Glomerular visceral epithelial cell (primary cell): ENCODE data around the gene IL33.

Source experiments
- DNase-seq: peaks from one replicate; pipeline ENCODE4 v3.0.0-alpha.2; 2016; ENCODE audit errors: extremely low spot score

The IL33 gene

GRCh38 chr9:6216951-6217350 lies 1.3 kb downstream of the IL33 start:
- DNase-seq: no peak

DNA sequence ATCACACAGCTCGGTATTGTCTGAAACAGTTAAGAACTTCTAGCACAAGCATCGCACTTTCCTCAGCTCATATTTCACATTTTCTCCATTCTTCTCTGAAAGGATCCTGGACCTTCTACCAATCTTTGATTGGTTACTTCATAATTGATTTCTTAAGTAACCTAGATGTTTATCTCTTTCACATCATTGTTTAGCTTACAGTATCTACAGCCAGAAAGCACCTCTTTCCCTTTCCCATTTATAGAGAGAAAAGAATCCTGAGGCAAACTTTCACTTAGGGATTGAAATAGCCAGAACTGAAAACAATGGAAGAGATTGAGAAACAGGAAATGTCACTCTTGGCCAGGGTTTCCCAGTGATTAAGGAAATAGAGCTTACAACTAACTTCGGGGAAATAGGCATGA lies 2.5 kb downstream of the IL33 start:
- DNase-seq: no peak

DNA sequence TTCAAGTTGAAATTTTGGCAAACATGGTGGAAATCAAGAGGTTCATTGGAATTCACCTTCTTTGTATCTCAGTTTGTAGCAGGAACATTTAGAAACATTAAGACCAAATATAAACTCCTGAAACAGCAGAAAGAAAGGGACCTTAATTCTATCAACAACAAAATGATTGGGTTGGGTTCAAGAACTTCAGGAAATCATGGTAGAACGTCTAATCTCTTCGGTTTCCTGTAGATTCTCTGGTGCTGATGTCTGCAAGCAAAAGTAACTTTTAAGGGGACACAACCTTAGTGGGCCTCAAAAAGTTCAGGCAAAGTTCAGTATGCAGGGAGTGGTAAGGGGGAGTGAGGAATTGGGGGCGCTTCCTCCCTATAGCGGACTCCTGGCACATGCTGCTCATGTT lies 3.4 kb downstream of the IL33 start:
- no peak for DNase-seq

GRCh38 chr9:6219981-6220380 lies 4.4 kb downstream of the IL33 start:
- DNase-seq: no peak

DNA sequence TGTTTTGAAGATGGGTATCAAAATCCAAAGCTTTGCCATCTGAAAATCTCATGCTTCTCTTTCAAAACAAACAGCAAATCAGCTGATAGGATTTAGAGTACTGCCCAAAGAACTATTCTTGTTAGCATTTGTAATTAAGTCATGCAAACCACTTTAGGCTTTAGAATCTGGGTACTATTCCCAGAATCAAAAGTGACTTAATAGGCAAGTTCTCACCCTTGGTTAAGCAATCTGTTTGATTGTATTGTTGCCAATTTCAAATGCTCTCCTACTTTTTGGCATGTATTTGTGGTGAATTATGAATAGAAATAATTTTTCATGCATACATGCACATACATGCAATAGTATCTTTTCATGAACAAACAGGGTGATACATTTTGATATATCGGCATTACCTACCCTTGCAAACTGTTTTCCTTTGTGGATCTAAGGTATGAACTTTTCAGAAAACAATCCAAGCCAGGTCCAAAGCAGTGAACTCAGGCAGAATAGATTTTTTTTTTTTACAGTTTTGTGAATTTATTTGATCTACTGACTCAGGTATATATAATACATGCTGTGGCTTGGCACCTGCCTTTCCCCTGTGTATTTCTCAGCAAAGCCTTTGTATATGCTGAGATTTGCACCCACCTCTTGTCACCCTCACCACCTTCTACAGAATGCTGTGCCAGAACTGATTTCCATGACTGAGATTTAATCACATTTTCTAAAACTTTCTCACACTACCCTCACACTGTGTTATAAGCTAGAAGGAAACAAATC lies 9.0 kb downstream of the IL33 start:
- no peak for DNase-seq

GRCh38 chr9:6226696-6227095 lies 11.1 kb downstream of the IL33 start:
- no peak for DNase-seq

GRCh38 chr9:6229186-6229585 lies 13.6 kb downstream of the IL33 start:
- no peak for DNase-seq

DNA sequence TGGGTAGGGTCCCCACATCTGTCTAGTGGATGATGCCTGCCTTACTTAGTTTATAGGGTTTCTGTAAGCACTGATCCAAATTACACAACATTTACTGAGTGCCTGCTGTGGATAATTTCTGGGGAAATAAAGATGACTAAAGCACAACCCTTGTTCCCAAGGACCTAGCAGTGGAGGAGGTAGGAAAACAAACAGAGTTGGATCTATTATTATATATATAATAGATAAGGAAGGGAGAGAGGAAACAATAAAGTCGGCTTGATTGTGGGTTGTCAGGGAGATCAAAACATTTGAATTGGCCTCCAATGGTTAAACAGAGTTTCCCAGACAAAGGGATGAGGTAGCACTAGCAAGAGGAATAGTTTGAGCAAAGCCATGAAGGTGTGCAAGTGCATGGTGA lies 14.0 kb downstream of the IL33 start:
- DNase-seq: no peak

GRCh38 chr9:6230037-6230780 lies 14.6 kb downstream of the IL33 start:
- peak; percentile 17 for DNase-seq

GRCh38 chr9:6232336-6232945 lies 16.8 kb downstream of the IL33 start:
- DNase-seq: no peak

- no peak for DNase-seq
These were observed 18.4 kb downstream of the IL33 start for GRCh38 chr9:6234014-6234413.

- DNase-seq: no peak
These were observed 21.7 kb downstream of the IL33 start for GRCh38 chr9:6237267-6237666.

DNA sequence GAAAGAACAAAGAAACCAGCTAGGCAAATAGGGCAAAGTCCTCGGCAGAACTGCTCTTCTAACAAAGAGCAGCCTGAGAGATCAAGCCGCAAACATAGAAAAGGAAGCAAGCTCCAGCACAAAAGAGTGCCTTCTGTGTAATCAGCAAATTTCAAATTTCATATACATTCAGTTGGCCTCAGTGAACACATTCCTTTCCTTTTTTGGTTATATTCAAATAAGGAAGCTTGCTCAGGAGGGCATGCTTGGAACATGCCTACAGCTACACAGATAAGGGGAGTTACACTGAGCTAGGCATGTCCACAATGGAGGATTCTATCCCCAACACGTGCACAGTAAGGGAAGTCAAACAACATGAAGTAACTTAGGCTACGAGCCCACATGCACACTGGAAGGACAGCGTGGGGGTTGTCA lies 23.4 kb downstream of the IL33 start:
- no peak for DNase-seq

GRCh38 chr9:6239694-6240093 lies 24.1 kb downstream of the IL33 start:
- DNase-seq: no peak

GRCh38 chr9:6243746-6244145 lies 28.1 kb downstream of the IL33 start:
- peak; percentile 35 for DNase-seq

DNA sequence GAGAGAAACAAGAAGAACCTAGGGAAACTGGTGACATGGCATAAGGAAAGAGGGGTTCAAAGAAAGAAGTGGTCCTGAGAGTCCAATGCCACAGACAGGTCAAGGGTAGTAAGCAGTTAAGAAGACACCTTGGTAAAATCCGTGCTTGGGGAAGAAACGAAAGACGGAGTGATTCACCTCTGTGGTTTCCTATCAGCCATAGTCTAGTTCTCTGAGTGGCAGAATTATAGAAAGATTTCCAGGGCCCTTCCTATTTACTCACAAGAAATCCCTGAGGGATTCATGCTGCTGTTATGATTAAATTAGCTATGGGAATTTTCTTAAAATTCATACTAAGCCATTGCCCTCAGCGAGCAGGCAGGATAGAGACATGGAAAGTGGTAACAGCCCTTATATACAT lies 31.7 kb downstream of the IL33 start:
- DNase-seq: peak; percentile 30

DNA sequence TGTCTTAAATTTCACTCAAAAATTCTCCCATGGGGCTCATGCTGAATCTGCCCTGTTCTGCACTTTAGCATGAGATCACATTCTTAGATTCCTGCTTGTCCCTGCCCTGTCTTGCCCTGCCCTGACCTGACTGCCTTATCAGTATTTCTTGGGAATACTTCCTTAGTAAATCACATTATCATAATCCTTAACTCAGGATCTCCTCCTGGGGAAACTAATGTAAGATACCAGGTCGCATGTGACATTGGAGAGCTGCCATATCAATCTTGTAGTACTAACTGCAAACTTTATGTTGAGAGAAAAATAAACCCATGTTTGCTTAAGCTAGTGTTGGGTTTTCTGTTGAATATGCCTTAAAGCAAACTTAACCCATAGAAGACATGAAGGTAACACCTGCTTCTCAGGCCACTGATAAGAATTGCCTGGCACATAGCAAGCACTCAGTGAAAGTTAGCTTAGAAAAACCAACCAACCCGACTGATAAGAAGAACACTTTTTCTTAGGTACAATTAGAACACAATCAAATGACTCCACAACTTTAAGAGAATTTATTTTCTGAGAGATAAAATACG lies 53.3 kb downstream of the IL33 start:
- DNase-seq: no peak

DNA sequence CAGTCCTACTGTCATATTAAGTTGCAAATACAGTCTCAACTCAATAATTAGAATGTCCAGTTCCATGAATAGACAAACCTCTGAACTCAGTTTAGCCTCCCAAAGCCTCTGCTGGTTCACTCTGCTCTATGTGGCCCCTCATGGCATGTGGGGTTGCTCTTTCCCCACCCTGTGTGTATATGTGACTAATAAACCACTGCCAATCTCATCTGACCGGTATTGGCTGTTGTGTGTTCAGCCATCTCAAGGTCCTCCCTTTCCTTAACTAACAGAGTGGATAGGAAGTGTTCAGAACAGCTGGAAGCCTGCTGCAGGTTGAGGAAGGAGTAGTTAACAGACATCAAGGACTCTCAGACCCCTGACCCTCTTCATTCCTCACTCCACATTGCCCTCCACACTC lies 55.3 kb downstream of the IL33 start:
- DNase-seq: no peak

- DNase-seq: no peak
These were observed 56.1 kb downstream of the IL33 start for GRCh38 chr9:6271508-6272228.

- no peak for DNase-seq
These were observed 56.6 kb downstream of the IL33 start for GRCh38 chr9:6272229-6272598.

DNA sequence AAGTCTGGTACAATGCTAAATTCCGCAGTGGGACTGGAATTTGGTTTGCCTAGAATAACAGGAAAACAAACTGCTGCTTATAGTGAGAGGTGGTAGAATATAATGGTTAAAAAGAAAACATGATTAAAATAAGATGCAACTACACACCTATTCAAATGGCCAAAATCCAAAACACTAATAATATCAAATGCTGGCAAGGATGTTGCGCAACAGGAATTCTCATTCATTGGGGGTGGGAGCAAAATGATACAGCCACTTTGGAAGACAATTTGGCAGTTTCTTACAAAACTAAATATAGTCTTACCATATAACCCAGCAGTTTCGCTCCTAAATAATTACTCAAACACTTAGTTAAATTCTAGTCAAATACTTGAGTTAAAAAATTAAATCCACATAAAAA lies 61.8 kb downstream of the IL33 start:
- no peak for DNase-seq

DNA sequence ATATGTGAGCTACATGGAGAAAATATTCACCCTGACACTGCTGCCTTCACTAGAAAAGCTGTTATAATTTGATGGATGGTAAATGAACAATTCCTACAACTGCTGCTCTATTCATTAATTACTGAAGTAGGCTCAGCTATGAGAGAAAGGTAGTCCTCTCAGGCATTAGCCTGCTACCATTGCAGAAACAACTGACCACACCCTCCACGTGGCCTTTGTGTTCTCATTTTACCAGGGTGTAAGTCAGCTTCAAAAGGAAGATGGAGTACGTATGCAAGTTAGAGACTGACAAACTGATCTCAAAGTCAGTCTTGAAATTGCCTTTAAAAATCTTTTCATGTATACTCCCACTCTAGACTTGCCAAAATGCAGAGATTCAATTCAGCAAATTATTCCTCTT lies 86.3 kb downstream of the IL33 start:
- no peak for DNase-seq
